Measurements from ENCODE around the gene FAM234A.

The FAM234A gene

DNA sequence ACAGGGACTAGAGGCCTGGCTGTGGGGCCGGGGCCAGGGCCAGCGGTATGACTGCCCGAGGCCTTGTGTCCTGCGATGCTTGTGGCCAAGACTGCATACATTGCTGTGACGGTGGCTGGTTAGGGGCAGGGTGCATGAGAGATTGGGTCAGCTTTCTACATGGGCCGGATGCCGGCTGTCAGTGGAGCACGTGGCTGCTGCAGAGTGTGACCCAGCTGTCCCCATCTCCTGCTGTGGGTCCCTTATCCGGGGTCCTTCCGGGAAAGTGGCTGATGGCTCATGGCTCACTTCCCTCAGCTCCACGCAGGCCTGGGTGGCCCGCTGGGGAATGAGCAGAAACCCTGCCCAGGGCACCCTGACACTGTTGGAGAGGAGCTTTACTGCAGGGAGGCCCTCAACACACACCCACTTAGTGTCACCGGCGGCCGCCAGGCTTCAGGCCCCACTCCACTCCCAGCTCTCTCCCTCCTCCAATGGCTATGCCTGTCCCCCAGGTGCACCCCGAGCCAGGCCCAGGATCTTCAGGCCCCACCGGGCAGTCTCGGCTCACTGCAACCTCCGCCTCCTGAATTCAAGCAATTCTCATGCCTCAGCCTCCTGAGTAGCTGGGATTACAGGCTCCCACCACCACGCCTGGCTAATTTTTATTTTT is 41.9 kb downstream of the FAM234A start:
- DNase-seq (ENCODE audit: low read depth) = no peak
- TF ChIP-seq, protein P1, sequence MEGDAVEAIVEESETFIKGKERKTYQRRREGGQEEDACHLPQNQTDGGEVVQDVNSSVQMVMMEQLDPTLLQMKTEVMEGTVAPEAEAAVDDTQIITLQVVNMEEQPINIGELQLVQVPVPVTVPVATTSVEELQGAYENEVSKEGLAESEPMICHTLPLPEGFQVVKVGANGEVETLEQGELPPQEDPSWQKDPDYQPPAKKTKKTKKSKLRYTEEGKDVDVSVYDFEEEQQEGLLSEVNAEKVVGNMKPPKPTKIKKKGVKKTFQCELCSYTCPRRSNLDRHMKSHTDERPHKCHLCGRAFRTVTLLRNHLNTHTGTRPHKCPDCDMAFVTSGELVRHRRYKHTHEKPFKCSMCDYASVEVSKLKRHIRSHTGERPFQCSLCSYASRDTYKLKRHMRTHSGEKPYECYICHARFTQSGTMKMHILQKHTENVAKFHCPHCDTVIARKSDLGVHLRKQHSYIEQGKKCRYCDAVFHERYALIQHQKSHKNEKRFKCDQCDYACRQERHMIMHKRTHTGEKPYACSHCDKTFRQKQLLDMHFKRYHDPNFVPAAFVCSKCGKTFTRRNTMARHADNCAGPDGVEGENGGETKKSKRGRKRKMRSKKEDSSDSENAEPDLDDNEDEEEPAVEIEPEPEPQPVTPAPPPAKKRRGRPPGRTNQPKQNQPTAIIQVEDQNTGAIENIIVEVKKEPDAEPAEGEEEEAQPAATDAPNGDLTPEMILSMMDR (conservative IDR thresholded peaks at IDR 0.05; ENCODE audit: low read depth, low read length) = no peak
- no peak overlapping the region for H3K4me3 ChIP-seq (ENCODE audit: low read length)

DNA sequence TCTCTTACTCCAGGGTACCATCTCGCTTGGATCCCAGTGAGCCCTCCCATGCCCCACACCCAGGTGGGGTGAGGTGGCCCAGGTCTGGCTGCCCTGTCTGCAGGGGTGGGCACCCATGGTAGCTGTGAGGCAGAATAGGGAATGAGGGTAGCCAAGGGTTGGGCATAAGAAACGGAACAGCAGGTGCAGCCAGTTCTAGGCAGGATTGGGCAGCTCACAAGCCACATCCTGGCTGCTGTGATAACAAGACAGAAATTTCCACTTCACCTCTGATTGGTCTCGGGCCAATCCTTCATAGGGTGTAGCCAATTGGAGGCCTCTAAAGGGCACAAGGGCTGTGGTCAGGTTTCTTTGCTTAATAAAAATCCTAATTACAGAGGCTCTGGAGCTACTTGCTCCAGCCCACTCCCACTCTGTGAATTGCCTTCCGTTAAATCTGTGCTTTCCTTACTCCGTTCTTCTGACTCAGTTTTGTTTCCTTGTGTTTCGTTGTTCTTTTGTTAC is 44.3 kb downstream of the FAM234A start:
- TF ChIP-seq, protein P1 (conservative IDR thresholded peaks at IDR 0.05; ENCODE audit: low read depth, low read length) = no peak
- DNase-seq (ENCODE audit: low read depth) = peak; percentile 39

DNA sequence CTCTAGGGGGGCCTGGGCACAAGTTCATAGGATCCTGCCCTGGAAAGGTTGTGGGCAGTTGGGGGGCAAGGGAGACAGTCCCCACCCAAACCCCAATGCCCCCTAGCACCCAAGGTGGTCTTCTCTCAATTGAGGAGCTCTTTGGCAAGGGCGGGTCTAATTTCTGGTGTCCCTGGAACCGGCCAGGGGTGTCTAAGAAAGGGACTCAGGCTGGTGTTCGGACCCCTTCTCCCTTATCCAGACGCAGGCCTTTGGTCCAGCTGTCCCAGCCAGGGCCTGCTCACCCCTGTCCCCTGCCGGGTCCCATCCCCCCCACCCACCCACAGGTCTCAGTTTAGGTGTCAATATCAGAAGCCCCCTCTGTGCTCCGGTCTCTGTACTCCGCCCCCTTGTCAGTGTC is 44.9 kb downstream of the FAM234A start:
- DNase-seq (ENCODE audit: low read depth) = no peak
- H3K4me3 ChIP-seq (ENCODE audit: low read length) = no peak overlapping the region
- TF ChIP-seq, protein P1 (conservative IDR thresholded peaks at IDR 0.05; ENCODE audit: low read depth, low read length) = no peak

More for the DNA sequence above, 44.3 kb downstream of the FAM234A start:
- no peak overlapping the region for H3K4me3 ChIP-seq (ENCODE audit: low read length)

DNA sequence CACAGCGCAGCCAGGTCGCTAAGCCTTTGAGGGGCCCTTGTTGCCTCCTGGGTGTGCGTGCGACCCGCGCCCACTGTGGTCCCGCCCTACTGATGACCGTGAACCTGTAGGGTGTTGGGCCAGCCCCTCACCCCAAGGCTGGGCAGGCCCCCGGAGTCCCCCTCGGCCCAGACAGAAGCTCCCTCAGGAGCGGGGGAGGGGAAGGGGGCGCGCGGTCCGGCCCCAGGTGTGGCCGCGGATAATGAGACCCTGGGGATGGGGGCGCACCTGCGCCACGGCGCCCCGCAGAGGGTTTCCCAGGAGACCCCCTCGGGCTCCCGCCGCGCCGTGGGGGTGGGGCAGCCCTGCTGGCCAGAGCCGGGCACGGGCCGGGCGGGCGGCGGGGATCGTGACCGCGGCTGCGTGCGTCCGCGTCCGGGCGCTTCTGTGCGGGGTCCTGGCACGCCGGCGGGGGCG is 45.4 kb downstream of the FAM234A start:
- TF ChIP-seq, protein P1 (conservative IDR thresholded peaks at IDR 0.05; ENCODE audit: low read depth, low read length) = no peak
- peak overlapping the region; percentile 23 for H3K4me3 ChIP-seq (ENCODE audit: low read length)
- no peak for DNase-seq (ENCODE audit: low read depth)

DNA sequence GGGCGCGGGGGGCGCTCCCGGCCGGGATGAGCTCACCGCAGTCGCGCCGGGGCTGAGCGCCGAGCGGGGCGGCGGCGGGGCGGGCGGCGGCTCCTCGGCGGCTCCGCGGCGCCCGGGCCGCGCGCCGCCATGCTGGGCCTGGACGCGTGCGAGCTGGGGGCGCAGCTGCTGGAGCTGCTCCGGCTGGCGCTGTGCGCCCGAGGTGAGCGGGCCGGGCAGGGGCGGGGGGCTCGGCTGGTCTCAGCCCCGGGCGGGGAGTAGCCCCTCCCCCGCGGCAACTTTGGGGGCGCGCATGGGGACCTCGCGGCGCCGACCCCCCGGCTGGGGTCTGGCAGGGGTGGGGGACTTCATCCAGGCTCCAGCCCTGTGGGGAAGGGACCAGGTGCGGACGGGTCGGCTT is 45.9 kb downstream of the FAM234A start, which contains the start of gene ARHGDIG:
TSS of gene ARHGDIG (plus strand) at position 40 of the 400 bp plus-strand sequence. CDS start at position 130, 90 bp downstream.
- no peak for DNase-seq (ENCODE audit: low read depth)
- peak within 1 kb of the TSS; percentile 34 for H3K4me3 ChIP-seq (ENCODE audit: low read length)
- TF ChIP-seq, protein P1 (conservative IDR thresholded peaks at IDR 0.05; ENCODE audit: low read depth, low read length) = no peak

DNA sequence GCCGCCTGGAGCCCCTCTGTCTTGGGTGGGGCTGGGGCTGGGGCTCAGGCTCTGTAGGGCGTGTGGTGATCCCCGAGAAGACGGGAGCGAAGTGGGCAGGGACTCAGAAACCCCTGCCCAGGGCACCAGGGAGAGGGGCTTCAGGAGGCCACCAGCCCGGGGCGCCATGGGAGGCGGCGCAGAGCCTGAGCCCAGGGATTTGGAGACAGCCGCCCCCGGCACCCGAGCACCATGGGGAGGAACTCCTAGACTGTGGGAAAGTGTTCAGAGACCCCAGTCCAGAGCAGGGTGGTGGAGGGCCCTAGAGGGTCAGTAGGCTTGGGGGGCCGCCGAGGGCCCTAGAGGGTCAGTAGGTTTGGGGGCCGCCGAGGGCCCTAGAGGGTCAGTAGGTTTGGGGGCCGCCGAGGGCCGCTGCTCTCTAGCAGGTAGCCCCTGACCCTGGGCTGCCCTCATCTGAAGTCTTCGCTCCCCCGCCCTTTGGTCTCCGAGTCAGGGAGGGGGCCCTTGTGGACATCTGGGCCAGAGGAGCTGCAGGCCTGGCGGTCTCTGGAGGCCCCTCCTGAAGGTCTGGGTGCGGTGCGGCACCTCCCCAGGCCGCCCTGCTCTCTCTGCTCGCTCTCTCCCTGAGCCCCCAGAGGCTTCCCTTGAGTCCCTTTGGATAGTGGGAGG is 46.5 kb downstream of the FAM234A start:
- no peak for DNase-seq (ENCODE audit: low read depth)
- peak overlapping the region; percentile 34 for H3K4me3 ChIP-seq (ENCODE audit: low read length)
- TF ChIP-seq, protein P1 (conservative IDR thresholded peaks at IDR 0.05; ENCODE audit: low read depth, low read length) = no peak

Data from retinal pigment epithelial cell (primary cell).